ENCODE results near the gene MAFB.

MAFB gene

GRCh38 chr20:40652441-40652987 is 36.5 kb downstream of the MAFB start:
- DNase-seq = no peak

- DNase-seq = no peak
Measured at GRCh38 chr20:40651151-40651550, 37.9 kb downstream of the MAFB start.

- DNase-seq = no peak
Measured at GRCh38 chr20:40650707-40651106, 38.3 kb downstream of the MAFB start.

GRCh38 chr20:40648210-40649072 is 40.6 kb downstream of the MAFB start:
- no peak for DNase-seq

GRCh38 chr20:40646813-40647212 is 42.2 kb downstream of the MAFB start:
- no peak for DNase-seq

- no peak for DNase-seq
Measured at GRCh38 chr20:40646361-40646760, 42.7 kb downstream of the MAFB start.

GRCh38 chr20:40644863-40645262 is 44.2 kb downstream of the MAFB start:
- no peak for DNase-seq

- DNase-seq = no peak
Measured at GRCh38 chr20:40643891-40644290, 45.1 kb downstream of the MAFB start.

GRCh38 chr20:40641809-40642208 is 47.2 kb downstream of the MAFB start:
- no peak for DNase-seq

GRCh38 chr20:40641202-40641601 is 47.8 kb downstream of the MAFB start:
- DNase-seq = no peak

GRCh38 chr20:40640667-40641066 is 48.4 kb downstream of the MAFB start:
- no peak for DNase-seq

- no peak for DNase-seq
Measured at GRCh38 chr20:40639676-40640355, 49.2 kb downstream of the MAFB start.

- no peak for DNase-seq
Measured at GRCh38 chr20:40639132-40639531, 49.9 kb downstream of the MAFB start.

- DNase-seq = no peak
Measured at GRCh38 chr20:40638414-40638813, 50.6 kb downstream of the MAFB start.

GRCh38 chr20:40637176-40637575 is 51.9 kb downstream of the MAFB start:
- no peak for DNase-seq

GRCh38 chr20:40636486-40636885 is 52.5 kb downstream of the MAFB start:
- no peak for DNase-seq

GRCh38 chr20:40635971-40636370 is 53.1 kb downstream of the MAFB start:
- DNase-seq = no peak

Measured in stimulated activated CD4-positive, alpha-beta T cell treated with anti-CD3 and anti-CD28 coated beads, Interleukin-1b, Interleukin-23, amount 100 ng/mL, for 48 hours (primary cell).